Measurements from ENCODE around the gene BAZ2B. TPM values are rescaled to one million over a fixed set of nuclear protein-coding genes. Genes with fewer than 3 reads are reported as not detected.

BAZ2B gene
- polyA plus RNA-seq, 4 donors = 55.6 to 82.5 (median 67.0) TPM

GRCh38 chr2:159475793-159476192 is 140.6 kb downstream of the BAZ2B start:
- DNase-seq (ENCODE audit: low read depth in 4 of 4, low spot score in 3 of 4) = no peak

- DNase-seq (ENCODE audit: low read depth in 4 of 4, low spot score in 3 of 4) = no peak
Measured at GRCh38 chr2:159471340-159471739, 145.0 kb downstream of the BAZ2B start.

GRCh38 chr2:159468257-159468656 is 148.1 kb downstream of the BAZ2B start:
- DNase-seq (ENCODE audit: low read depth in 4 of 4, low spot score in 3 of 4) = no peak

GRCh38 chr2:159462961-159463360 is 153.4 kb downstream of the BAZ2B start:
- DNase-seq (ENCODE audit: low read depth in 4 of 4, low spot score in 3 of 4) = no peak

GRCh38 chr2:159462201-159462785 is 154.1 kb downstream of the BAZ2B start:
- DNase-seq (ENCODE audit: low read depth in 4 of 4, low spot score in 3 of 4) = no peak

GRCh38 chr2:159461076-159461475 is 155.3 kb downstream of the BAZ2B start:
- no peak for DNase-seq (ENCODE audit: low read depth in 4 of 4, low spot score in 3 of 4)

- no peak for DNase-seq (ENCODE audit: low read depth in 4 of 4, low spot score in 3 of 4)
Measured at GRCh38 chr2:159460227-159460626, 156.1 kb downstream of the BAZ2B start.

GRCh38 chr2:159459279-159459678 is 157.1 kb downstream of the BAZ2B start:
- DNase-seq (ENCODE audit: low read depth in 4 of 4, low spot score in 3 of 4) = no peak

GRCh38 chr2:159457589-159457988 is 158.8 kb downstream of the BAZ2B start:
- no peak for DNase-seq (ENCODE audit: low read depth in 4 of 4, low spot score in 3 of 4)

- no peak for DNase-seq (ENCODE audit: low read depth in 4 of 4, low spot score in 3 of 4)
Measured at GRCh38 chr2:159456500-159457426, 159.6 kb downstream of the BAZ2B start.

- no peak for DNase-seq (ENCODE audit: low read depth in 4 of 4, low spot score in 3 of 4)
Measured at GRCh38 chr2:159455330-159455918, 160.9 kb downstream of the BAZ2B start.

- no peak for DNase-seq (ENCODE audit: low read depth in 4 of 4, low spot score in 3 of 4)
Measured at GRCh38 chr2:159454185-159454584, 162.2 kb downstream of the BAZ2B start.

GRCh38 chr2:159450180-159450579 is 166.2 kb downstream of the BAZ2B start:
- DNase-seq (ENCODE audit: low read depth in 4 of 4, low spot score in 3 of 4) = no peak

- DNase-seq (ENCODE audit: low read depth in 4 of 4, low spot score in 3 of 4) = no peak
Measured at GRCh38 chr2:159449504-159450124, 166.7 kb downstream of the BAZ2B start.

- DNase-seq (ENCODE audit: low read depth in 4 of 4, low spot score in 3 of 4) = no peak
Measured at GRCh38 chr2:159446817-159447216, 169.5 kb downstream of the BAZ2B start.

- DNase-seq (ENCODE audit: low read depth in 4 of 4, low spot score in 3 of 4) = no peak
Measured at GRCh38 chr2:159446201-159446600, 170.1 kb downstream of the BAZ2B start.

GRCh38 chr2:159445307-159445706 is 171.0 kb downstream of the BAZ2B start:
- no peak for DNase-seq (ENCODE audit: low read depth in 4 of 4, low spot score in 3 of 4)

GRCh38 chr2:159444754-159445153 is 171.6 kb downstream of the BAZ2B start:
- no peak for DNase-seq (ENCODE audit: low read depth in 4 of 4, low spot score in 3 of 4)

- DNase-seq (ENCODE audit: low read depth in 4 of 4, low spot score in 3 of 4) = no peak
Measured at GRCh38 chr2:159442159-159442852, 174.0 kb downstream of the BAZ2B start.

GRCh38 chr2:159441182-159441581 is 175.2 kb downstream of the BAZ2B start:
- DNase-seq (ENCODE audit: low read depth in 4 of 4, low spot score in 3 of 4) = no peak

GRCh38 chr2:159439421-159439820 is 176.9 kb downstream of the BAZ2B start:
- DNase-seq (ENCODE audit: low read depth in 4 of 4, low spot score in 3 of 4) = no peak

Data from right renal pelvis (tissue), 4 donors.